Hepatocyte (in vitro differentiated cells): Measurements from ENCODE around the gene TEX48. TPM values are rescaled to one million over a fixed set of nuclear protein-coding genes. Genes with fewer than 3 reads are reported as not detected.
A peak's percentile ranks its signal among the peaks of the same experiment; 100 is the strongest.

Experiments used
- DNase-seq: peaks from one replicate; pipeline ENCODE4 v3.0.0-alpha.2; 2016; ENCODE audit warnings: low spot score
- H2AFZ ChIP-seq: fragments of 200-600 bp; sonication (generic); 2 replicates; pipeline ENCODE4 v1.6.0; 2016; ENCODE audit warnings: antibody characterized with exemption, mild to moderate bottlenecking
- H3K27ac ChIP-seq: fragments of 200-600 bp; sonication (generic); 2 replicates; pipeline ENCODE4 v1.5.1; 2016; ENCODE audit warnings: mild to moderate bottlenecking
- H3K27me3 ChIP-seq: fragments of 200-600 bp; sonication (generic); 2 replicates; pipeline ENCODE4 v1.6.1; 2016
- H3K36me3 ChIP-seq: fragments of 200-600 bp; sonication (generic); replicated peaks from 2 replicates; pipeline ENCODE4 v1.5.1; 2016; ENCODE audit warnings: low read depth; ENCODE audit not compliant: insufficient read depth
- H3K4me1 ChIP-seq: fragments of 200-600 bp; sonication (generic); 2 replicates; pipeline ENCODE4 v1.5.1; 2016; ENCODE audit warnings: mild to moderate bottlenecking, moderate library complexity; ENCODE audit not compliant: insufficient read depth
- H3K4me2 ChIP-seq: fragments of 200-600 bp; sonication (generic); 2 replicates; pipeline ENCODE4 v1.6.0; 2016
- H3K4me3 ChIP-seq: fragments of 200-600 bp; sonication (generic); 2 replicates; pipeline ENCODE4 v1.5.1; 2016; ENCODE audit warnings: mild to moderate bottlenecking
- H3K79me2 ChIP-seq: fragments of 200-600 bp; sonication (generic); 2 replicates; pipeline ENCODE4 v1.6.0; 2017; ENCODE audit warnings: mild to moderate bottlenecking
- H3K9me2 ChIP-seq: fragments of 200-600 bp; sonication (generic); replicated peaks from 2 replicates; pipeline ENCODE4 v1.6.0; 2017; ENCODE audit warnings: mild to moderate bottlenecking; ENCODE audit not compliant: insufficient read depth
- H3K9me3 ChIP-seq: fragments of 200-600 bp; sonication (generic); 2 replicates; pipeline ENCODE4 v1.5.1; 2016; ENCODE audit warnings: low read depth, mild to moderate bottlenecking
- H4K20me1 ChIP-seq: fragments of 200-600 bp; sonication (generic); 2 replicates; pipeline ENCODE4 v1.6.0; 2016; ENCODE audit warnings: mild to moderate bottlenecking; ENCODE audit not compliant: insufficient read depth, poor library complexity, severe bottlenecking
- CTCF ChIP-seq: fragments of 200-600 bp; sonication (generic); IDR thresholded peaks from 2 replicates; pipeline ENCODE4 v1.5.1; 2016; ENCODE audit warnings: antibody characterized with exemption, mild to moderate bottlenecking; ENCODE audit not compliant: poor library complexity
- EZH2 ChIP-seq: fragments of 200-600 bp; sonication (generic); IDR thresholded peaks from 2 replicates; pipeline ENCODE4 v1.6.1; 2016; ENCODE audit warnings: antibody characterized with exemption, mild to moderate bottlenecking, borderline replicate concordance
- EZH2phosphoT487 ChIP-seq: fragments of 200-600 bp; sonication (generic); IDR thresholded peaks from one replicate; pipeline ENCODE4 v1.6.1; 2018; ENCODE audit warnings: antibody characterized with exemption, mild to moderate bottlenecking, low read depth, moderate library complexity; ENCODE audit not compliant: unreplicated experiment, severe bottlenecking
- WGBS: methylation state at CpG from one replicate; pipeline ENCODE4 v1.1.6; 2016; ENCODE audit warnings: low lambda C conversion rate; ENCODE audit errors: missing lambda C conversion rate; 5-methylcytosine and 5-hydroxymethylcytosine counted together
- polyA plus RNA-seq: library from polyadenylated mRNA; unstranded; fragments of >200 nt; fragmentation: Nextera tagmentation; extraction: Ambion mirVana; gene quantifications from 2 replicates; pipeline ENCODE4 v1.2.1, GENCODE V29; 2016
- total RNA-seq: library from RNA; depleted of rRNA; stranded (reverse); fragments of >200 nt; gene quantifications from 2 replicates; pipeline ENCODE4 v1.2.3, GENCODE V29; 2014

Gene TEX48
- total RNA-seq (not detected in 2 replicates), polyA plus RNA-seq (not detected in 2 replicates)

- no peaks in the 10 kb centered on the region for H3K27me3 ChIP-seq
- no peak within 1 kb of the TSS for H3K4me2 ChIP-seq
- H3K36me3 ChIP-seq, result no peaks in the 10 kb centered on the region
- H3K4me3 ChIP-seq, result no peak within 1 kb of the TSS
- H3K79me2 ChIP-seq, result no peaks in the 10 kb centered on the region
- no peaks in the 10 kb centered on the region for H4K20me1 ChIP-seq
- TF ChIP-seq EZH2, result no peak
- no peak for TF ChIP-seq EZH2phosphoT487
- peak; percentile 57 for TF ChIP-seq CTCF
- peaks cover 12% of the 10 kb centered on the region for H3K4me1 ChIP-seq
- H2AFZ ChIP-seq, result no peak within 1 kb of the TSS
- no peaks in the 10 kb centered on the region for H3K9me3 ChIP-seq
- no peaks in the 10 kb centered on the region for H3K9me2 ChIP-seq
- no peak within 1 kb of the TSS for H3K27ac ChIP-seq
- 68% methylated on average over 8 of the region's 8 CpGs for WGBS
- peak; percentile 83 for DNase-seq
Observed at GRCh38 chr9:114681594-114682332, at the start of gene TEX48. Gene TEX48 (minus strand): TSS chr9:114682192. CDS start chr9:114671723, 10,469 bp downstream.

DNA sequence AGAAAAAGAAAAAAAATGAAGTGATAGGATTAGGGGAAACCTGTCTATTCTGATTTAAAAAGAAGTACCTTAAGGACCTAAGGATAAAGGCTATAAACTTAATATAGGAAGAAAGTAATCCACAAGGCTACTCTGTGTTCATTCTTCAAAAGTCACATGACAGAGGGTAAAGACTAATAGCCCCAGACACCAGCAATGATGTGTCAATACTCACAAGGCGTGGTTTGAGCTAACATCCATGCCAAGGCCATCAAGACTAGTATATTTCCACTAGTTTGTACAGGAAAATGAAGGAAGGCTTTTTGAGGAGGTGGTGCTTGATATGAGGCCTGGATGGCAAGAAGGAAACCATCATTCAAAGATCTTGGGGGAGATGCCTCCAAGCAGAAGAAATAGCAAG is 49.7 kb upstream of the TEX48 start:
- Histone ChIP-seq H2AFZ (no peak overlapping the region), H3K4me3 (no peak overlapping the region), H3K36me3 (no peaks in the 10 kb centered on the region), H3K4me1 (peaks cover 12% of the 10 kb centered on the region), H3K27me3 (no peaks in the 10 kb centered on the region), H3K27ac (peak overlapping the region; percentile 88), H4K20me1 (no peaks in the 10 kb centered on the region), H3K79me2 (no peaks in the 10 kb centered on the region), H3K9me3 (no peaks in the 10 kb centered on the region), H3K4me2 (no peak overlapping the region), H3K9me2 (no peaks in the 10 kb centered on the region)
- WGBS, result 58% methylated on average over 1 of the region's 1 CpG
- peak; percentile 56 for DNase-seq
- no peak for TF ChIP-seq EZH2
- TF ChIP-seq CTCF, result no peak
- TF ChIP-seq EZH2phosphoT487, result no peak

GRCh38 chr9:114729706-114730105 is 47.7 kb upstream of the TEX48 start:
- no peak overlapping the region for H3K27ac ChIP-seq
- no peaks in the 10 kb centered on the region for H3K27me3 ChIP-seq
- DNase-seq, result no peak
- no peak overlapping the region for H2AFZ ChIP-seq
- TF ChIP-seq EZH2, result no peak
- no peak for TF ChIP-seq CTCF
- no peak for TF ChIP-seq EZH2phosphoT487
- H3K9me2 ChIP-seq, result no peaks in the 10 kb centered on the region
- no peaks in the 10 kb centered on the region for H3K79me2 ChIP-seq
- H3K4me3 ChIP-seq, result no peak overlapping the region
- 85% methylated on average over 5 of the region's 5 CpGs for WGBS
- H4K20me1 ChIP-seq, result no peaks in the 10 kb centered on the region
- no peaks in the 10 kb centered on the region for H3K9me3 ChIP-seq
- H3K4me2 ChIP-seq, result no peak overlapping the region
- peaks cover 12% of the 10 kb centered on the region for H3K4me1 ChIP-seq
- H3K36me3 ChIP-seq, result no peaks in the 10 kb centered on the region
